HFFc6 (cell line): ENCODE data around the gene TMEM30A. TPM values are rescaled to one million over a fixed set of nuclear protein-coding genes. Genes with fewer than 3 reads are reported as not detected.
A peak's percentile ranks its signal among the peaks of the same experiment; 100 is the strongest.

Source experiments
- DNase-seq: peaks from one replicate; pipeline ENCODE4 v3.0.0-alpha.2; 2018
- H3K27ac Mint-ChIP-seq: 2 replicates; pipeline ENCODE4 v1.8.0; 2020; ENCODE audit warnings: mild to moderate bottlenecking, mixed read lengths
- H3K27me3 Mint-ChIP-seq: 2 replicates; pipeline ENCODE4 v1.8.0; 2021; ENCODE audit warnings: mild to moderate bottlenecking, moderate library complexity, mixed read lengths; ENCODE audit not compliant: insufficient read depth
- H3K36me3 Mint-ChIP-seq: 2 replicates; pipeline ENCODE4 v1.8.0; 2021; ENCODE audit warnings: low read depth, mixed read lengths
- H3K4me1 Mint-ChIP-seq: 2 replicates; pipeline ENCODE4 v1.8.0; 2020; ENCODE audit warnings: low read depth, mixed read lengths
- H3K4me3 Mint-ChIP-seq: 2 replicates; pipeline ENCODE4 v1.8.0; 2020; ENCODE audit warnings: mild to moderate bottlenecking, moderate library complexity, mixed read lengths
- H3K9me3 Mint-ChIP-seq: 2 replicates; pipeline ENCODE4 v1.8.0; 2020; ENCODE audit warnings: mild to moderate bottlenecking, mixed read lengths
- CTCF ChIP-seq: fragments of 200-600 bp; sonication (generic); IDR thresholded peaks from 2 replicates; pipeline ENCODE4 v1.5.0; 2021; ENCODE audit warnings: antibody characterized with exemption, mild to moderate bottlenecking
- total RNA-seq, 6 experiments: library from RNA; stranded (reverse); fragmentation: NEBNext Ultra II Directional; extraction: Animal tissue kit (Norgen Biotek cat#: 25700); gene quantifications; 2 replicates in 1 of 6; 3 replicates in 5 of 6; pipeline ENCODE4 v1.2.3, GENCODE V29; 2021

The TMEM30A gene
- total RNA-seq, 6 experiments from 2014 or later: 154 to 232 (median 192) TPM

GRCh38 chr6:75301088-75301487 is 16.5 kb upstream of the TMEM30A start:
- Mint-ChIP-seq H3K9me3 (no peaks in the 10 kb centered on the region), H3K36me3 (no peaks in the 10 kb centered on the region), H3K27ac (no peak overlapping the region), H3K4me3 (no peak overlapping the region), H3K4me1 (peaks cover 6% of the 10 kb centered on the region; the same call in 1 of the 2 replicates), H3K27me3 (peaks cover 1% of the 10 kb centered on the region; the same call in 1 of the 2 replicates)
- DNase-seq: no peak
- TF ChIP-seq CTCF: no peak

- H3K4me3 Mint-ChIP-seq: no peak overlapping the region
- H3K9me3 Mint-ChIP-seq: no peaks in the 10 kb centered on the region
- peaks cover 6% of the 10 kb centered on the region; the same call in 1 of the 2 replicates for H3K4me1 Mint-ChIP-seq
- H3K36me3 Mint-ChIP-seq: no peaks in the 10 kb centered on the region
- no peak for DNase-seq
- no peak overlapping the region for H3K27ac Mint-ChIP-seq
- TF ChIP-seq CTCF: no peak
- H3K27me3 Mint-ChIP-seq: peaks cover 1% of the 10 kb centered on the region; the same call in 1 of the 2 replicates
These were observed 15.9 kb upstream of the TMEM30A start for GRCh38 chr6:75300531-75300855.

- Mint-ChIP-seq H3K4me1 (peaks cover 6% of the 10 kb centered on the region; the same call in 1 of the 2 replicates), H3K4me3 (no peak overlapping the region), H3K36me3 (no peaks in the 10 kb centered on the region), H3K27me3 (no peaks in the 10 kb centered on the region), H3K27ac (no peak overlapping the region), H3K9me3 (no peaks in the 10 kb centered on the region)
- no peak for TF ChIP-seq CTCF
- DNase-seq: no peak
These were observed 15.4 kb upstream of the TMEM30A start for GRCh38 chr6:75299801-75300530.

GRCh38 chr6:75296811-75297779 is 12.5 kb upstream of the TMEM30A start:
- Mint-ChIP-seq H3K27me3 (no peaks in the 10 kb centered on the region), H3K36me3 (no peaks in the 10 kb centered on the region), H3K4me1 (peaks cover 6% of the 10 kb centered on the region; the same call in 1 of the 2 replicates), H3K9me3 (no peaks in the 10 kb centered on the region), H3K27ac (no peak overlapping the region), H3K4me3 (no peak overlapping the region)
- peak; percentile 59 for DNase-seq
- peak; percentile 95 for TF ChIP-seq CTCF

GRCh38 chr6:75292555-75292954 is 8.0 kb upstream of the TMEM30A start:
- no peaks in the 10 kb centered on the region for H3K9me3 Mint-ChIP-seq
- DNase-seq: no peak
- H3K36me3 Mint-ChIP-seq: no peaks in the 10 kb centered on the region; the same call in 1 of the 2 replicates
- no peak for TF ChIP-seq CTCF
- no peak overlapping the region for H3K4me3 Mint-ChIP-seq
- H3K4me1 Mint-ChIP-seq: peaks cover 6% of the 10 kb centered on the region; the same call in 1 of the 2 replicates
- no peak overlapping the region for H3K27ac Mint-ChIP-seq
- no peaks in the 10 kb centered on the region for H3K27me3 Mint-ChIP-seq
